BE2C (cell line): Measurements from ENCODE around the gene EHD4.

ENCODE experiments used
- DNase-seq: peaks from one replicate; pipeline ENCODE4 v3.0.0-alpha.2; 2020
- H3K27me3 ChIP-seq: fragments of 250-450 bp; sonication (Bioruptor Pico); 2 replicates; pipeline ENCODE4 v1.5.1; 2020; ENCODE audit warnings: mild to moderate bottlenecking
- H3K36me3 ChIP-seq: fragments of 250-450 bp; sonication (Bioruptor Pico); 2 replicates; pipeline ENCODE4 v1.5.1; 2020; ENCODE audit warnings: mild to moderate bottlenecking
- H3K4me1 ChIP-seq: fragments of 250-450 bp; sonication (Bioruptor Pico); 2 replicates; pipeline ENCODE4 v1.5.1; 2020
- H3K4me3 ChIP-seq: 2 replicates; pipeline ENCODE4 v1.5.1; 2011; ENCODE audit warnings: low read depth, low read length
- H3K9me3 ChIP-seq: fragments of 250-450 bp; sonication (Bioruptor Pico); 2 replicates; pipeline ENCODE4 v1.5.1; 2020
- CTCF ChIP-seq: IDR thresholded peaks from 2 replicates; pipeline ENCODE4 v1.5.1; 2012; ENCODE audit warnings: mild to moderate bottlenecking, low read depth, low read length

Gene EHD4

DNA sequence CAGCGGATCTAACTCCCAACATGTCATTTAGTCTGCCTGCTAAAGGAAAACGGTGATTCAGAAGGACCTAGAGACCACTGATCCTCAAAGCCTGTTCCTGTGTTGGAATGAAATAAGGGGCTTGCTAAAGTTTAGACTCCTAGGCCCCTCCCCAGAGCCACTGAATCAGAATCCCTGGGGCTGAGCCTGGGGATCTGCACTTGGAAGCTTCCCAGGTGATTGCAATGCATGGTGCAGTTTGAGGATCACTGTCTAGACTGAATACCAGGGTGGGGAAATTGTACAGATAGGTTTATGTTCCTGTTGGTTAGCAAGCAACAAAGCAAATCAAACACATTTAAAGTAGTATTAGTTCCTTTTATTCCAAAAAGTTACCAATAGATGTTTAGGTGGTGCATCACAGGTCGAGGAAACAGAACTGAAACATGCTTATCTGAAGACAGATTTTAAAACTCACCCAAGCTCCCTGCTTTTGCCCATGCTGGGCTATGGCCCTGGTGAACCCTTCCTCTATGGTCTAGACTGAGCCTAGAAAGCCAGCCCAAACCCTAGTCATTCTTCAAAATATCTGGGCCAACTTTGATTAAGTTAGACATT lies 48.9 kb downstream of the EHD4 start:
- Histone ChIP-seq H3K4me1 (peaks cover 1% of the 10 kb centered on the region), H3K27me3 (no peaks in the 10 kb centered on the region), H3K4me3 (no peak overlapping the region), H3K9me3 (no peaks in the 10 kb centered on the region), H3K36me3 (no peaks in the 10 kb centered on the region)
- DNase-seq = no peak
- TF ChIP-seq CTCF = no peak

GRCh38 chr15:41922353-41922752 lies 50.0 kb downstream of the EHD4 start:
- Histone ChIP-seq H3K9me3 (no peaks in the 10 kb centered on the region), H3K27me3 (no peaks in the 10 kb centered on the region), H3K36me3 (no peaks in the 10 kb centered on the region), H3K4me3 (no peak overlapping the region), H3K4me1 (peaks cover 8% of the 10 kb centered on the region)
- no peak for DNase-seq
- no peak for TF ChIP-seq CTCF

DNA sequence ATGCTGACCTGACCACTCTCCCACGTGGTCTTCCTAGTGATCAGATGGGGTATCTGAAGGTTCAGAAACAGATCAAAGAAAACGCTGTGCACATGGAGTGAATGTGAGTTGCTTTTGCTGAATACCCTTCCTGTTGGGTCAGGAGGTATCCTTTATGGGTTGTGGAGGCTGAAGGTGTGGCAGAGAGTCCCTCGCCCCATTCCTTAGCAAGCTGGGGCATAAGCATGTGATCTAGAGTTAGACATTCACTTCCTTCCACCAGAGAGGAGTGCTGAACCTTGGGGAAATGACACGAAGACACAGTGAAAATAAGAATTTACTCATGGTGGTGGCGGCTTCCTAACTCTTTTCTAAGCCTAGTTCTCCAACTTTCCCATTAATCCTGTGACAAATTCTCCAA lies 50.7 kb downstream of the EHD4 start:
- Histone ChIP-seq H3K9me3 (no peaks in the 10 kb centered on the region), H3K27me3 (no peaks in the 10 kb centered on the region), H3K36me3 (no peaks in the 10 kb centered on the region), H3K4me1 (peaks cover 11% of the 10 kb centered on the region), H3K4me3 (no peak overlapping the region)
- DNase-seq = no peak
- TF ChIP-seq CTCF = no peak

- Histone ChIP-seq H3K9me3 (no peaks in the 10 kb centered on the region), H3K27me3 (no peaks in the 10 kb centered on the region), H3K4me3 (no peak overlapping the region), H3K36me3 (no peaks in the 10 kb centered on the region), H3K4me1 (peaks cover 11% of the 10 kb centered on the region)
- DNase-seq = no peak
- TF ChIP-seq CTCF = no peak
Observed at GRCh38 chr15:41921167-41921566, 51.2 kb downstream of the EHD4 start.

DNA sequence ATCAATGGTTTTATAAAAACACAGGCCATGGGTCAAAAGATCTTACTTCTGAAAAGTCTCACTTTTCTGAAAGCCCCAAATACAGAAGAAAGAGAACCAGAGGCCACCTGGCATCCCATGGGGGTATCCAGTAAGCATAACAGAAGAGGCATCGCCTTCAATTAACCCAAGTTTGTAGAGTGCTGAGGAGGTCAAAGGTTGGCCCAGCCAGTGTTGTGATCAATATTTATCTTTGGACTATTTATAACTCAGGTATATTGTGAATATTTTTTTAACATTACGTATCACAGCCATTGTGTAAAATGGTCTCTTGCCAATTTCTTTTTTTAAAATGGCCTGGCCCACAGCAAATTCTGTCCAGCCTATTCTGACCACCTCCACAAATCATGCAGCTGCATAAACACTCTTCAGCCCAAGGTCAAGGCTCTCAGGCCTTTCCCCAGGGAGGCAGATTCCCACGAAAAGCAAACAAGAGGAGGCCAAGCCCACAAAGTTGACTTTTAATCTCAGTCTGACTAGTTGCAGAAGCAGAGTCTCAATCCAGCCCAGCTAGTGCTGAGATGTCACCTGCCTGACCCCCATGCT lies 52.3 kb downstream of the EHD4 start:
- Histone ChIP-seq H3K36me3 (no peaks in the 10 kb centered on the region), H3K9me3 (no peaks in the 10 kb centered on the region), H3K4me1 (peaks cover 11% of the 10 kb centered on the region), H3K4me3 (no peak overlapping the region), H3K27me3 (no peaks in the 10 kb centered on the region)
- DNase-seq = no peak
- TF ChIP-seq CTCF = no peak

- Histone ChIP-seq H3K36me3 (no peaks in the 10 kb centered on the region), H3K4me3 (no peak overlapping the region), H3K27me3 (no peaks in the 10 kb centered on the region), H3K9me3 (no peaks in the 10 kb centered on the region), H3K4me1 (peaks cover 11% of the 10 kb centered on the region)
- no peak for TF ChIP-seq CTCF
- DNase-seq = no peak
Observed at GRCh38 chr15:41919201-41919820, 53.0 kb downstream of the EHD4 start.
